ENCODE data around the gene SMIM35. TPM values are rescaled to one million over a fixed set of nuclear protein-coding genes. Genes with fewer than 3 reads are reported as not detected.

SMIM35 gene
- total and polyA plus RNA-seq, 4 donors, result 0.15 TPM; not detected in 3

DNA sequence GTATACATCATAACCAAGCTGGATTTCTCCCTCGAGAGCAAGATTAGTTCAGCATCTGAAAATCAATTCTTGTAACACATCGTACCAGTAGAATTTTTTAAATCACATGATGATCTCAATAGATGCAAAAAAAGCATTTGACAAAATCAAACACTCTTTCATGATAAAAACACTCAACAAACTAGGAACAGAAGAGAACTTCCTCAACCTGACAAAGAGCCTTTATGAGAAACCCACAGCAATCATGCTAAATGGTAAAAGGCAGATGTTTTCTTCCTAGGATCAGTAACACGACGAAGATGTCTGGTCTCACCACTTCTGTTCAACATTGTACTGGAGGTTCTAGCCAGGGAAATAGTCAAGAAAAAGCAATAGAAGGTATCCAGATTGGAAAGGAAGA lies 44.0 kb downstream of the SMIM35 start:
- ATAC-seq (ENCODE audit: low FRiP score) (no peak), DNase-seq (no peak)
- no peaks in the 10 kb centered on the region for H3K36me3 ChIP-seq (ENCODE audit: control insufficient read depth in 1 of 2, insufficient read depth in 2 of 2, low read length in 1 of 2)
- intact Hi-C loops (cut with DNase I), result no loop called here
- H3K27me3 ChIP-seq (ENCODE audit: control insufficient read depth in 1 of 2, insufficient read depth in 2 of 2, low read length in 1 of 2), result no peaks in the 10 kb centered on the region
- no peaks in the 10 kb centered on the region for H3K4me1 ChIP-seq (ENCODE audit: control insufficient read depth in 1 of 2, insufficient read depth in 2 of 2, low read length in 2 of 2)
- H3K27ac ChIP-seq (ENCODE audit: low read depth in 1 of 2, low read length in 2 of 2), result no peak overlapping the region
- H3K4me3 ChIP-seq (ENCODE audit: low read length in 2 of 2), result no peak overlapping the region
- WGBS, 2 donors, result 56 to 61% methylated on average over 4 of the region's 4 CpGs
- H3K9me3 ChIP-seq (ENCODE audit: control insufficient read depth, low read length), result no peaks in the 10 kb centered on the region

DNA sequence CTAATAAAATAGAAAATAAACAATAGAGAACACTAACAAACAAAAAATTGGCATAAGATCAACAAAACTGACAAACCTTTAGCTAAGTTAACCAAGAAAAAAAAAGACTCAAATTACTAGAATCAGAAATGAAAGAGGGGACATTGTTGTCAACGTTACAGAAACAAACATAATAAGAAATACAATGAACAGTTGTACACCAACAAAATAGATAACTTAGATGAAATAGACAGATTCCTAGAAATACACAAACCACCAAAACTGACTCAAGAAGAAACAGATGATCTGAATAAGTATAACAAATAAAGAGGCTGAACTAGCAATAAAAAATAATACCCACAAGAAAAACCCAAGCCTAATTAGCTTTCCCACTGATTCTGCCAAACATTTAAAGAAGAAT lies 44.6 kb downstream of the SMIM35 start:
- H3K9me3 ChIP-seq (ENCODE audit: control insufficient read depth, low read length), result no peaks in the 10 kb centered on the region
- H3K27me3 ChIP-seq (ENCODE audit: control insufficient read depth in 1 of 2, insufficient read depth in 2 of 2, low read length in 1 of 2), result no peaks in the 10 kb centered on the region
- intact Hi-C loops (cut with DNase I), result no loop called here
- H3K4me3 ChIP-seq (ENCODE audit: low read length in 2 of 2), result no peak overlapping the region
- H3K27ac ChIP-seq (ENCODE audit: low read depth in 1 of 2, low read length in 2 of 2), result no peak overlapping the region
- H3K36me3 ChIP-seq (ENCODE audit: control insufficient read depth in 1 of 2, insufficient read depth in 2 of 2, low read length in 1 of 2), result no peaks in the 10 kb centered on the region
- 77 to 83% methylated on average over 1 of the region's 1 CpG for WGBS, 2 donors
- ATAC-seq (ENCODE audit: low FRiP score) (no peak), DNase-seq (no peak)
- H3K4me1 ChIP-seq (ENCODE audit: control insufficient read depth in 1 of 2, insufficient read depth in 2 of 2, low read length in 2 of 2), result no peaks in the 10 kb centered on the region

DNA sequence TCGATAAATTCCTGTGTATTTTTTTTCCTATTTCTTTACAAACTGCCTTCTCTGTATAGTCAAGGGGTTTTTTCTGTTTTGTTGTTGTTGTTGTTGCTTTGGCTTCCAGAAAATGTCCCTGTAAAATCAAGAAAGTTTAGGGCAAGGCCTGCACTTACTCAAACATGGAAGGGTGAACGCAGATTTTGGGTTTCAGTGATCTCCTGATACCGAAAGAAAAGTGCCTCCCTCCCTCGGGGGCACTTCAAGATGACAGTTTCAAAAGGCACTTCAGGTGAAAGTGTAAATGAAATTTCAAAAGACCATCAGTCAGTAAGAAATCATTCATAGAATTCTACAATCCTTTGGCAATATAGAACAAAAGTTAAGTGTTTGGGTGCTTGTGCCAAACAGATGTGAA lies 53.3 kb downstream of the SMIM35 start:
- WGBS, 2 donors, result 80 to 82% methylated on average over 4 of the region's 4 CpGs
- Histone ChIP-seq H3K4me3 (ENCODE audit: low read length in 2 of 2) (no peak overlapping the region), H3K9me3 (ENCODE audit: control insufficient read depth, low read length) (no peaks in the 10 kb centered on the region), H3K4me1 (ENCODE audit: control insufficient read depth in 1 of 2, insufficient read depth in 2 of 2, low read length in 2 of 2) (no peaks in the 10 kb centered on the region), H3K27me3 (ENCODE audit: control insufficient read depth in 1 of 2, insufficient read depth in 2 of 2, low read length in 1 of 2) (no peaks in the 10 kb centered on the region), H3K36me3 (ENCODE audit: control insufficient read depth in 1 of 2, insufficient read depth in 2 of 2, low read length in 1 of 2) (no peaks in the 10 kb centered on the region), H3K27ac (ENCODE audit: low read depth in 1 of 2, low read length in 2 of 2) (no peak overlapping the region)
- intact Hi-C loops (cut with DNase I), result no loop called here
- no peak for ATAC-seq (ENCODE audit: low FRiP score)
- no peak for DNase-seq

DNA sequence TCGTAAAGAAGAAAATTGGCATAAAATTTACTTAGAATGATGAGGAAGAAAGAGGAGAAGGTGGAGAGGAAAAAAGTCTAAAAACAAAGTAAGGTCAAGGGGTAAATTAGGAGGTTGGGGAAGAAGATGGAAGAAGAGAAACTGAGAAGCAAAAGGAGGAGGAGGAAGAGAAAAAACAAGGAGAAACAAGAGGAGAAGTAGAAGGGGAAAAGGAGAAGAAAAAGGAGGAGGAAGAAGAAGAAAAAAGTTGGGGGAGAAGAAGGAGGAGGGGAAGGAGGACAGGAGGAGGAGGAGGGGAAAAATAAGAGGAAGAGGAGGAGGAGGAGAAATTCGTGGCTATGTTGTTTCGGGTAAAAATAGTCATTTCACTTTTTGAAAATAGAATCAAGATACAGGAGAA lies 58.1 kb downstream of the SMIM35 start:
- no peaks in the 10 kb centered on the region for H3K4me1 ChIP-seq (ENCODE audit: control insufficient read depth in 1 of 2, insufficient read depth in 2 of 2, low read length in 2 of 2)
- no peaks in the 10 kb centered on the region for H3K27me3 ChIP-seq (ENCODE audit: control insufficient read depth in 1 of 2, insufficient read depth in 2 of 2, low read length in 1 of 2)
- intact Hi-C loops (cut with DNase I), result no loop called here
- ATAC-seq (ENCODE audit: low FRiP score), result no peak
- no peak overlapping the region for H3K4me3 ChIP-seq (ENCODE audit: low read length in 2 of 2)
- H3K27ac ChIP-seq (ENCODE audit: low read depth in 1 of 2, low read length in 2 of 2), result no peak overlapping the region
- no peaks in the 10 kb centered on the region for H3K36me3 ChIP-seq (ENCODE audit: control insufficient read depth in 1 of 2, insufficient read depth in 2 of 2, low read length in 1 of 2)
- 51 to 55% methylated on average over 3 of the region's 3 CpGs for WGBS, 2 donors
- no peaks in the 10 kb centered on the region for H3K9me3 ChIP-seq (ENCODE audit: control insufficient read depth, low read length)
- DNase-seq, result no peak

DNA sequence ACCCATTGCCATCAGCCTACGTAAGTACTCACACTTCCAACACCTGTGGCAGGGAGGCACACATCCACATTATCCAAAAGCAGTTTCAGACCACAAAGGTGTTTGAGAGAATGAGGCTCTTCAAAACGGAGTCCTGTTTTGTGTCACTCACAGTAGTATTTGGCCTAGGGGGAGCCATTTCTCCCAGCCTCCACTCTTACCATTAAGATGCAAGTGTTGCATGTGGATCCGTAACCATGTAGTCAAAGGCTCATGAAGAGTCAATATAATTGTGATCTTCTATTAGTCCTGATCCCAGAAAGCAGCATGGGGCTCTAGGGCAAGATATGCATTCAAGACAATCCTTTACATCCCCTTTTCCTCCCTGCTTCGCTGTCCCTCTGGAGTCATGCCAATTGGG lies 59.1 kb downstream of the SMIM35 start:
- no peaks in the 10 kb centered on the region for H3K36me3 ChIP-seq (ENCODE audit: control insufficient read depth in 1 of 2, insufficient read depth in 2 of 2, low read length in 1 of 2)
- no peaks in the 10 kb centered on the region for H3K4me1 ChIP-seq (ENCODE audit: control insufficient read depth in 1 of 2, insufficient read depth in 2 of 2, low read length in 2 of 2)
- no peaks in the 10 kb centered on the region for H3K9me3 ChIP-seq (ENCODE audit: control insufficient read depth, low read length)
- no peaks in the 10 kb centered on the region for H3K27me3 ChIP-seq (ENCODE audit: control insufficient read depth in 1 of 2, insufficient read depth in 2 of 2, low read length in 1 of 2)
- H3K27ac ChIP-seq (ENCODE audit: low read depth in 1 of 2, low read length in 2 of 2), result no peak overlapping the region
- DNase-seq (no peak), ATAC-seq (ENCODE audit: low FRiP score) (no peak)
- 76 to 82% methylated on average over 4 of the region's 4 CpGs for WGBS, 2 donors
- intact Hi-C loops (cut with DNase I), result no loop called here
- H3K4me3 ChIP-seq (ENCODE audit: low read length in 2 of 2), result no peak overlapping the region

DNA sequence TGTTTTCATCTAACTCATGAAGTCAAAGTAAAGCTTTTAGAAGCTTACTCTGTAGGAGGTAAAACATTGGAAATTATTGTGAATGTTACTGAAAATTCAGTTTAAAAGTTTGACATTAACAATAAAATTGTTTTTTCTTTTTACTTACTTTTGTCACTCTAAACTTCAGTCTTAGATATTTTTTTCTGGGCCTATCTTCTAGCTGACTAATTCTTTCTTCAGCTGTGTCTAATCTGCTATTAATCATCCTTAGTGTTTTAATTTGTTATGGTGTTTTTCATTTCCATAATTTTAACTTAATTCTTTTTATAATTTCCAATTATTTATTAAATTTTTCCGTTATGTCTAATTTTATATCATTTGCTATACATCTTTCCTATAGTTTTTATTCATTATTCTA lies 65.6 kb downstream of the SMIM35 start:
- 91 to 98% methylated on average over 1 of the region's 1 CpG for WGBS, 2 donors

DNA sequence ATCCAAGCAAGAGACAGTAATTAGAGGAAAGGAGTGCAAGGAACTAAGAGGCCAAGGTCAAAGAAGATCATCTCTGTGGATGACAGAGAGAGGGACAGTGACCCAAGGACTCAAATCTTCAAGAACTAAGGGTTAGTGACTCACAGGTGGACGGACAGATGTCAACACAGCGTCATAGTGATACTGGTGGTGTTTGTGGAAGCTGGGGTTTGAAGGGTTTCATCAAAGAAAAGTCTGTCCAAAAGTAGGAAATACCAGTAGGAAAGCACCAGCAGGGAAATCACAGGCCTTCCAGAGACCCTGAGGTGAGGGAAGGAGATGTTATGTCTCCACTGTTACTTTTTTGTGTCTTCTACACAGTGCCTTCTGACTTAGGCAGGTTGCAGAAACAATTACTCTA lies 68.4 kb downstream of the SMIM35 start:
- H3K4me1 ChIP-seq (ENCODE audit: control insufficient read depth in 1 of 2, insufficient read depth in 2 of 2, low read length in 2 of 2), result no peaks in the 10 kb centered on the region
- no peaks in the 10 kb centered on the region for H3K36me3 ChIP-seq (ENCODE audit: control insufficient read depth in 1 of 2, insufficient read depth in 2 of 2, low read length in 1 of 2)
- 72 to 78% methylated on average over 2 of the region's 2 CpGs for WGBS, 2 donors
- H3K4me3 ChIP-seq (ENCODE audit: low read length in 2 of 2), result no peak overlapping the region
- DNase-seq (no peak), ATAC-seq (ENCODE audit: low FRiP score) (no peak)
- no peak overlapping the region for H3K27ac ChIP-seq (ENCODE audit: low read depth in 1 of 2, low read length in 2 of 2)
- no peaks in the 10 kb centered on the region for H3K9me3 ChIP-seq (ENCODE audit: control insufficient read depth, low read length)
- no peaks in the 10 kb centered on the region for H3K27me3 ChIP-seq (ENCODE audit: control insufficient read depth in 1 of 2, insufficient read depth in 2 of 2, low read length in 1 of 2)
- intact Hi-C loops (cut with DNase I), result no loop called here

More for the DNA sequence above, 65.6 kb downstream of the SMIM35 start:
- Histone ChIP-seq H3K4me1 (ENCODE audit: control insufficient read depth in 1 of 2, insufficient read depth in 2 of 2, low read length in 2 of 2) (no peaks in the 10 kb centered on the region), H3K27me3 (ENCODE audit: control insufficient read depth in 1 of 2, insufficient read depth in 2 of 2, low read length in 1 of 2) (no peaks in the 10 kb centered on the region), H3K4me3 (ENCODE audit: low read length in 2 of 2) (no peak overlapping the region), H3K36me3 (ENCODE audit: control insufficient read depth in 1 of 2, insufficient read depth in 2 of 2, low read length in 1 of 2) (no peaks in the 10 kb centered on the region), H3K27ac (ENCODE audit: low read depth in 1 of 2, low read length in 2 of 2) (no peak overlapping the region), H3K9me3 (ENCODE audit: control insufficient read depth, low read length) (no peaks in the 10 kb centered on the region)
- DNase-seq (no peak), ATAC-seq (ENCODE audit: low FRiP score) (no peak)
- intact Hi-C loops (cut with DNase I), result no loop called here

DNA sequence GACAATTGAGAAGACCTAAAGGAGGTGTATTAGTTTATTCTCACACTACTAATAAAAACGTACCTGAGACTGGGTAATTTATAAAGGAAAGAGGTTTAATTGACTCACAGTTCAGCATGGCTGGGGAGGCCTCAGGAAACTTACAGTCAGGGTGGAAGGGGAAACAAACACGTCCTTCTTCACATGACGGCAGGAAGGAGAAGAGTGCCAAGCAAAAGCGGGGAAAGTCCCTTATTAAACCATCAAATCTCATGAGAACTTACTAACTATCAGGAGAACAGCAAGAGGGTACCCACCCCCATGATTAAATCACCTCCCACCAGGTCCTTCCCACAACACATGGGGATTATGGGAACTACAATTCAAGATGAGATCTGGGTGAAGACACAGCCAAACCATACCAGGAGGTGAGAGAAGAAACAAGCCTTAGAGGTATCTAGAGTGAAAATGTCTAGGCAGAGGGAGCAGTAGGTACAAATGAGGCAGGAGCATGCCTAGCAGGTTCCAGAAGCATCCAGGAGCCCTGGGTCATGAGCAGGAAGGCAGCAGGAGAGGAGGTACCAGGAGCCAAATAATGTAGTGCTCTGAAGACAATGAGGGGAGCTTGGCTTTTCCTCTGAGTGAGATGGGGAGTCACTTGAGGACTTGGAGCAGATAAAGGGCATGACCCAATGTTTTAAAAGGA lies 69.0 kb downstream of the SMIM35 start:
- WGBS, 2 donors, result 54 to 60% methylated on average over 4 of the region's 4 CpGs

DNA sequence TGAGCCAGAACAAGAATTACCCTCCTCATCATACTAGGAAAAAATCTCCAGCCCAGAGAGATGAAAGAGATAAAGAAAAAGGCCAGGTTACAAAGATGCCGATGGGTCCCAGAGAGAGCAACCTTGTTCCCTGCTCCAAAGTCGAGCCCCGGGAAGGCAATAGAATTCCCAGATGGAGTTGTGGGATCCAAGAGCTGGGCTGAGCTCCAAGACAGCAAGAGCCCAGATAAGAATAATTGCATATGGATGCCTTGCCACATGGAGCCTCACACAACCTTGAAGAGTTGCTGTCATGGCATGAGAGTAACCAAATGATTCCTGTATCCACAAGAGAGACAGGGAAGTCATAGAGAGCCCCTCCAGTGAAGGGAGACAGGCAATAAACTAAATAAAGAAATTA lies 69.7 kb downstream of the SMIM35 start:
- no peaks in the 10 kb centered on the region for H3K9me3 ChIP-seq (ENCODE audit: control insufficient read depth, low read length)

More for the DNA sequence above, 69.0 kb downstream of the SMIM35 start:
- Histone ChIP-seq H3K4me3 (ENCODE audit: low read length in 2 of 2) (no peak overlapping the region), H3K36me3 (ENCODE audit: control insufficient read depth in 1 of 2, insufficient read depth in 2 of 2, low read length in 1 of 2) (no peaks in the 10 kb centered on the region), H3K4me1 (ENCODE audit: control insufficient read depth in 1 of 2, insufficient read depth in 2 of 2, low read length in 2 of 2) (no peaks in the 10 kb centered on the region), H3K27ac (ENCODE audit: low read depth in 1 of 2, low read length in 2 of 2) (no peak overlapping the region), H3K9me3 (ENCODE audit: control insufficient read depth, low read length) (no peaks in the 10 kb centered on the region), H3K27me3 (ENCODE audit: control insufficient read depth in 1 of 2, insufficient read depth in 2 of 2, low read length in 1 of 2) (no peaks in the 10 kb centered on the region)
- intact Hi-C loops (cut with DNase I), result no loop called here
- DNase-seq, result no peak
- ATAC-seq (ENCODE audit: low FRiP score), result no peak

More for the DNA sequence above, 69.7 kb downstream of the SMIM35 start:
- ATAC-seq (ENCODE audit: low FRiP score) (no peak), DNase-seq (no peak)
- no peak overlapping the region for H3K4me3 ChIP-seq (ENCODE audit: low read length in 2 of 2)
- no peak overlapping the region for H3K27ac ChIP-seq (ENCODE audit: low read depth in 1 of 2, low read length in 2 of 2)
- no peaks in the 10 kb centered on the region for H3K27me3 ChIP-seq (ENCODE audit: control insufficient read depth in 1 of 2, insufficient read depth in 2 of 2, low read length in 1 of 2)
- H3K4me1 ChIP-seq (ENCODE audit: control insufficient read depth in 1 of 2, insufficient read depth in 2 of 2, low read length in 2 of 2), result no peaks in the 10 kb centered on the region
- 33 to 37% methylated on average over 3 of the region's 3 CpGs for WGBS, 2 donors
- H3K36me3 ChIP-seq (ENCODE audit: control insufficient read depth in 1 of 2, insufficient read depth in 2 of 2, low read length in 1 of 2), result no peaks in the 10 kb centered on the region
- intact Hi-C loops (cut with DNase I), result no loop called here

Data from aorta (tissue), 5 donors.